ENCODE data around the gene ASTN2. TPM values are rescaled to one million over a fixed set of nuclear protein-coding genes. Genes with fewer than 3 reads are reported as not detected.

ASTN2 gene
- total and polyA plus RNA-seq, 2 donors (not counting 3 experiments of a cell fraction or from before 2014, with no cell fraction given), result 1.0 to 1.9 TPM

- H3K27ac ChIP-seq (ENCODE audit: insufficient read depth, low read depth, low read length), result no peak overlapping the region
- dilution Hi-C loops (cut with MboI; ENCODE audit: extremely low pct_ligation_motif_present, low sequenced_read_pairs) (no loop called here), intact Hi-C loops (cut with micrococcal nuclease) (no loop called here)
- no peaks in the 10 kb centered on the region for H3K9me3 ChIP-seq (replicated peaks; ENCODE audit: control insufficient read depth, insufficient read depth, low read length)
- ChIA-PET POLR2A (no interaction called here), CTCF (no interaction called here)
- no peak overlapping the region for H2AFZ ChIP-seq (ENCODE audit: low read depth, low read length)
- H3K4me3 ChIP-seq (replicated peaks in 1 of 3; ENCODE audit: insufficient read depth in 1 of 3, low read depth in 1 of 3, low read length in 3 of 3), result no peak overlapping the region
- no peaks in the 10 kb centered on the region for H4K20me1 ChIP-seq (replicated peaks; ENCODE audit: control insufficient read depth, extremely low read depth, insufficient read depth, low read length)
- TF ChIP-seq MAX (IDR thresholded peaks at IDR 0.05; ENCODE audit: insufficient read depth, insufficient read length) (no peak), CTCF (IDR thresholded peaks at IDR 0.05; ENCODE audit: extremely low read depth in 1 of 2, insufficient read depth in 1 of 2, low read depth in 1 of 2, low read length in 2 of 2) (no peak), EZH2 (IDR thresholded peaks at IDR 0.05; ENCODE audit: borderline replicate concordance, low read depth, low read length, severe bottlenecking) (no peak), FOS (IDR thresholded peaks at IDR 0.05; ENCODE audit: borderline replicate concordance, insufficient read depth, low read length) (no peak), POLR2AphosphoS5 (IDR thresholded peaks at IDR 0.05; ENCODE audit: insufficient read depth, low read depth, low read length) (no peak), MYC (IDR thresholded peaks at IDR 0.05; ENCODE audit: low read depth, low read length) (no peak), GATA2 (IDR thresholded peaks at IDR 0.05; ENCODE audit: insufficient read depth, insufficient read length, low read depth, low read length) (no peak), POLR2A (IDR thresholded peaks at IDR 0.05; ENCODE audit: low read depth, low read length) (no peak), JUN (IDR thresholded peaks at IDR 0.05; ENCODE audit: borderline replicate concordance, insufficient read depth, insufficient read length, low read depth) (no peak)
- no peaks in the 10 kb centered on the region for H3K9me1 ChIP-seq (replicated peaks; ENCODE audit: control insufficient read depth, extremely low read depth, insufficient read depth, low read length)
- BruUV-seq (replicated peaks), result no TSS peak
- no peaks in the 10 kb centered on the region for H3K36me3 ChIP-seq (ENCODE audit: control insufficient read depth in 2 of 2, extremely low read depth in 1 of 2, insufficient read depth in 2 of 2, low read length in 2 of 2)
- DNase-seq (ENCODE audit: low read depth, low spot score), result no peak
- H3K27me3 ChIP-seq (ENCODE audit: control insufficient read depth in 2 of 2, insufficient read depth in 2 of 2, low read length in 2 of 2), result no peaks in the 10 kb centered on the region
- no peak overlapping the region for H3K4me2 ChIP-seq (ENCODE audit: insufficient read depth, low read length)
- H3K79me2 ChIP-seq (ENCODE audit: control insufficient read depth, insufficient read depth, low read length), result no peaks in the 10 kb centered on the region
- no peak overlapping the region for H3K9ac ChIP-seq (replicated peaks; ENCODE audit: extremely low read depth, insufficient read depth, low read length)
- no peaks in the 10 kb centered on the region for H3K4me1 ChIP-seq (ENCODE audit: control insufficient read depth, extremely low read depth, insufficient read depth, low read length)
- no peak for FAIRE-seq
Observed at GRCh38 chr9:116623715-116624114, 791.1 kb downstream of the ASTN2 start.

Data from endothelial cell of umbilical vein (primary cell).